ENCODE results near the gene ATP8B4. TPM values are rescaled to one million over a fixed set of nuclear protein-coding genes. Genes with fewer than 3 reads are reported as not detected.

ATP8B4 gene
- total and polyA plus RNA-seq, 5 donors from 2014 or later = 2.8 TPM; not detected in 4

GRCh38 chr15:49832511-49832910, 286.5 kb downstream of the ATP8B4 start:
- no peaks in the 10 kb centered on the region for H3K9me3 ChIP-seq (ENCODE audit: control insufficient read depth in 2 of 2, low read length in 2 of 2)
- DNase-seq (peak in 1 of 3 donors; percentile 6), ATAC-seq (ENCODE audit: low read depth in 2 of 2) (no peak)
- Mint-ChIP-seq H3K9me3 (peaks cover 0 to 10% (median 4%) of the 10 kb centered on the region in 7 donors), H3K27me3 (no peaks in the 10 kb centered on the region), H3K27ac (no peak overlapping the region), H3K4me1 (no peaks in the 10 kb centered on the region), H3K4me3 (no peak overlapping the region), H3K36me3 (no peaks in the 10 kb centered on the region)
- H3K27ac ChIP-seq (ENCODE audit: insufficient read depth, low read length, poor library complexity, severe bottlenecking) = no peak overlapping the region
- H3K4me3 ChIP-seq (ENCODE audit: low read depth, low read length) = no peak overlapping the region
- H3K4me1 ChIP-seq (ENCODE audit: control insufficient read depth, insufficient read depth, low read length, poor library complexity, severe bottlenecking) = no peaks in the 10 kb centered on the region
- H3K36me3 ChIP-seq (ENCODE audit: control insufficient read depth, insufficient read depth, low read length) = no peaks in the 10 kb centered on the region
- no peaks in the 10 kb centered on the region for H3K27me3 ChIP-seq (ENCODE audit: control insufficient read depth, insufficient read depth, low read length)

- Histone ChIP-seq H3K9me3 (ENCODE audit: control insufficient read depth in 2 of 2, low read length in 2 of 2) (no peaks in the 10 kb centered on the region), H3K27me3 (ENCODE audit: control insufficient read depth, insufficient read depth, low read length) (no peaks in the 10 kb centered on the region), H3K4me3 (ENCODE audit: low read depth, low read length) (no peak overlapping the region), H3K4me1 (ENCODE audit: control insufficient read depth, insufficient read depth, low read length, poor library complexity, severe bottlenecking) (no peaks in the 10 kb centered on the region), H3K36me3 (ENCODE audit: control insufficient read depth, insufficient read depth, low read length) (no peaks in the 10 kb centered on the region), H3K27ac (ENCODE audit: insufficient read depth, low read length, poor library complexity, severe bottlenecking) (no peak overlapping the region)
- ATAC-seq (ENCODE audit: low read depth in 2 of 2) (no peak), DNase-seq (no peak)
- Mint-ChIP-seq H3K27ac (no peak overlapping the region), H3K27me3 (peaks cover 4% of the 10 kb centered on the region), H3K4me1 (no peaks in the 10 kb centered on the region), H3K9me3 (peaks cover 0 to 12% (median 4%) of the 10 kb centered on the region in 7 donors), H3K4me3 (no peak overlapping the region), H3K36me3 (no peaks in the 10 kb centered on the region)
Observed at GRCh38 chr15:49831206-49831965, 287.6 kb downstream of the ATP8B4 start.

- DNase-seq = no peak
- H3K27me3 Mint-ChIP-seq = peaks cover 4% of the 10 kb centered on the region
Observed at GRCh38 chr15:49830391-49830790, 288.6 kb downstream of the ATP8B4 start.

GRCh38 chr15:49827311-49827710, 291.7 kb downstream of the ATP8B4 start:
- H3K36me3 ChIP-seq (ENCODE audit: control insufficient read depth, insufficient read depth, low read length) = no peaks in the 10 kb centered on the region
- no peaks in the 10 kb centered on the region for H3K36me3 Mint-ChIP-seq
- H3K27me3 Mint-ChIP-seq = peaks cover 4% of the 10 kb centered on the region
- H3K9me3 Mint-ChIP-seq = peaks cover 0 to 10% (median 4%) of the 10 kb centered on the region in 7 donors
- no peak for ATAC-seq (ENCODE audit: low read depth in 2 of 2)
- no peak overlapping the region for H3K4me3 Mint-ChIP-seq
- no peak overlapping the region for H3K27ac Mint-ChIP-seq
- H3K27me3 ChIP-seq (ENCODE audit: control insufficient read depth, insufficient read depth, low read length) = no peaks in the 10 kb centered on the region
- no peaks in the 10 kb centered on the region for H3K4me1 Mint-ChIP-seq
- H3K4me1 ChIP-seq (ENCODE audit: control insufficient read depth, insufficient read depth, low read length, poor library complexity, severe bottlenecking) = no peaks in the 10 kb centered on the region
- H3K4me3 ChIP-seq (ENCODE audit: low read depth, low read length) = no peak overlapping the region
- no peak for DNase-seq
- H3K27ac ChIP-seq (ENCODE audit: insufficient read depth, low read length, poor library complexity, severe bottlenecking) = no peak overlapping the region
- no peaks in the 10 kb centered on the region for H3K9me3 ChIP-seq (ENCODE audit: control insufficient read depth in 2 of 2, low read length in 2 of 2)

More at GRCh38 chr15:49830391-49830790, 288.6 kb downstream of the ATP8B4 start:
- no peak for ATAC-seq (ENCODE audit: low read depth in 2 of 2)
- Mint-ChIP-seq H3K4me3 (no peak overlapping the region), H3K27ac (no peak overlapping the region), H3K4me1 (no peaks in the 10 kb centered on the region), H3K36me3 (no peaks in the 10 kb centered on the region), H3K9me3 (peaks cover 0 to 10% (median 3%) of the 10 kb centered on the region in 7 donors)
- Histone ChIP-seq H3K4me3 (ENCODE audit: low read depth, low read length) (no peak overlapping the region), H3K4me1 (ENCODE audit: control insufficient read depth, insufficient read depth, low read length, poor library complexity, severe bottlenecking) (no peaks in the 10 kb centered on the region), H3K27me3 (ENCODE audit: control insufficient read depth, insufficient read depth, low read length) (no peaks in the 10 kb centered on the region), H3K36me3 (ENCODE audit: control insufficient read depth, insufficient read depth, low read length) (no peaks in the 10 kb centered on the region), H3K27ac (ENCODE audit: insufficient read depth, low read length, poor library complexity, severe bottlenecking) (no peak overlapping the region), H3K9me3 (ENCODE audit: control insufficient read depth in 2 of 2, low read length in 2 of 2) (no peaks in the 10 kb centered on the region)

GRCh38 chr15:49826640-49827234, 292.3 kb downstream of the ATP8B4 start:
- Mint-ChIP-seq H3K9me3 (peaks cover 0 to 6% (median 4%) of the 10 kb centered on the region in 7 donors), H3K27ac (no peak overlapping the region), H3K27me3 (peaks cover 4% of the 10 kb centered on the region), H3K4me1 (no peaks in the 10 kb centered on the region), H3K36me3 (no peaks in the 10 kb centered on the region), H3K4me3 (no peak overlapping the region)
- Histone ChIP-seq H3K27me3 (ENCODE audit: control insufficient read depth, insufficient read depth, low read length) (no peaks in the 10 kb centered on the region), H3K4me1 (ENCODE audit: control insufficient read depth, insufficient read depth, low read length, poor library complexity, severe bottlenecking) (no peaks in the 10 kb centered on the region), H3K4me3 (ENCODE audit: low read depth, low read length) (no peak overlapping the region), H3K36me3 (ENCODE audit: control insufficient read depth, insufficient read depth, low read length) (no peaks in the 10 kb centered on the region), H3K27ac (ENCODE audit: insufficient read depth, low read length, poor library complexity, severe bottlenecking) (no peak overlapping the region), H3K9me3 (ENCODE audit: control insufficient read depth in 2 of 2, low read length in 2 of 2) (no peaks in the 10 kb centered on the region)
- DNase-seq (no peak), ATAC-seq (ENCODE audit: low read depth in 2 of 2) (no peak)

- peaks cover 4% of the 10 kb centered on the region for H3K27me3 Mint-ChIP-seq
- no peaks in the 10 kb centered on the region for H3K4me1 ChIP-seq (ENCODE audit: control insufficient read depth, insufficient read depth, low read length, poor library complexity, severe bottlenecking)
- H3K36me3 Mint-ChIP-seq = no peaks in the 10 kb centered on the region
- peaks cover 0 to 6% (median 4%) of the 10 kb centered on the region in 7 donors for H3K9me3 Mint-ChIP-seq
- DNase-seq (no peak), ATAC-seq (ENCODE audit: low read depth in 2 of 2) (no peak)
- no peaks in the 10 kb centered on the region for H3K36me3 ChIP-seq (ENCODE audit: control insufficient read depth, insufficient read depth, low read length)
- no peaks in the 10 kb centered on the region for H3K27me3 ChIP-seq (ENCODE audit: control insufficient read depth, insufficient read depth, low read length)
- H3K27ac Mint-ChIP-seq = no peak overlapping the region
- H3K9me3 ChIP-seq (ENCODE audit: control insufficient read depth in 2 of 2, low read length in 2 of 2) = no peaks in the 10 kb centered on the region
- H3K27ac ChIP-seq (ENCODE audit: insufficient read depth, low read length, poor library complexity, severe bottlenecking) = no peak overlapping the region
- H3K4me3 Mint-ChIP-seq = no peak overlapping the region
- H3K4me1 Mint-ChIP-seq = no peaks in the 10 kb centered on the region
- H3K4me3 ChIP-seq (ENCODE audit: low read depth, low read length) = no peak overlapping the region
Observed at GRCh38 chr15:49824775-49825099, 294.3 kb downstream of the ATP8B4 start.

- Mint-ChIP-seq H3K36me3 (no peaks in the 10 kb centered on the region), H3K27ac (no peak overlapping the region), H3K4me3 (no peak overlapping the region), H3K9me3 (peaks cover 0 to 6% (median 3%) of the 10 kb centered on the region in 7 donors), H3K27me3 (peaks cover 4% of the 10 kb centered on the region), H3K4me1 (no peaks in the 10 kb centered on the region)
- no peaks in the 10 kb centered on the region for H3K4me1 ChIP-seq (ENCODE audit: control insufficient read depth, insufficient read depth, low read length, poor library complexity, severe bottlenecking)
- DNase-seq = no peak
- no peak for ATAC-seq (ENCODE audit: low read depth in 2 of 2)
- no peaks in the 10 kb centered on the region for H3K36me3 ChIP-seq (ENCODE audit: control insufficient read depth, insufficient read depth, low read length)
- no peak overlapping the region for H3K4me3 ChIP-seq (ENCODE audit: low read depth, low read length)
- H3K27me3 ChIP-seq (ENCODE audit: control insufficient read depth, insufficient read depth, low read length) = no peaks in the 10 kb centered on the region
- H3K9me3 ChIP-seq (ENCODE audit: control insufficient read depth in 2 of 2, low read length in 2 of 2) = no peaks in the 10 kb centered on the region
- H3K27ac ChIP-seq (ENCODE audit: insufficient read depth, low read length, poor library complexity, severe bottlenecking) = no peak overlapping the region
Observed at GRCh38 chr15:49823987-49824774, 294.9 kb downstream of the ATP8B4 start.

Measured in CD4-positive, CD25-positive, alpha-beta regulatory T cell (primary cell).